NCI-H1436 treated with DMSO at 0.1 percent for 48 hours (cell line): ENCODE results near the gene CAPN1.

Experiments
- DNase-seq: peaks from one replicate; lab custom pipeline; 2025; lab: John Stamatoyannopoulos, UW

CAPN1 gene

DNA sequence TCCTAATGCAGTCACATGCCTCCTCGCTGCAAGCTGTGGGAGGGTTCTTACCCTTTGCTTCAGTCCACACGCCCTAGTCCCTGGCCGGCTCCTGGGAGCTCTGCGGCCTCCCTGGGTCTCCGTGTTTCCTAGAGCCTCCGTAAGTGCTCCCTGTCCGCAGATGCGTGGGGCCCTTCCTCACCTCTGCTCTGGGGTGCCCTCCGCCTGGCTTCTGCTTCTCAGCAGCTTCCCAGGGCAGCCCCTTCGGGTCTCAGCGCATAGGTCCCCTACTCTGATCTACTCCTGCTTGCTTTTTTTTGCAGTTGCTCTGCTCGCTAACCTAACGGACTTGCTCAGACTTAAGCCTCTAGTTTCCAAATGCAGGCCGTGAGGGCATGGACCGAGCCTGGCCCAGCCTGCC is 22.4 kb downstream of the CAPN1 start:
- no peak for DNase-seq

DNA sequence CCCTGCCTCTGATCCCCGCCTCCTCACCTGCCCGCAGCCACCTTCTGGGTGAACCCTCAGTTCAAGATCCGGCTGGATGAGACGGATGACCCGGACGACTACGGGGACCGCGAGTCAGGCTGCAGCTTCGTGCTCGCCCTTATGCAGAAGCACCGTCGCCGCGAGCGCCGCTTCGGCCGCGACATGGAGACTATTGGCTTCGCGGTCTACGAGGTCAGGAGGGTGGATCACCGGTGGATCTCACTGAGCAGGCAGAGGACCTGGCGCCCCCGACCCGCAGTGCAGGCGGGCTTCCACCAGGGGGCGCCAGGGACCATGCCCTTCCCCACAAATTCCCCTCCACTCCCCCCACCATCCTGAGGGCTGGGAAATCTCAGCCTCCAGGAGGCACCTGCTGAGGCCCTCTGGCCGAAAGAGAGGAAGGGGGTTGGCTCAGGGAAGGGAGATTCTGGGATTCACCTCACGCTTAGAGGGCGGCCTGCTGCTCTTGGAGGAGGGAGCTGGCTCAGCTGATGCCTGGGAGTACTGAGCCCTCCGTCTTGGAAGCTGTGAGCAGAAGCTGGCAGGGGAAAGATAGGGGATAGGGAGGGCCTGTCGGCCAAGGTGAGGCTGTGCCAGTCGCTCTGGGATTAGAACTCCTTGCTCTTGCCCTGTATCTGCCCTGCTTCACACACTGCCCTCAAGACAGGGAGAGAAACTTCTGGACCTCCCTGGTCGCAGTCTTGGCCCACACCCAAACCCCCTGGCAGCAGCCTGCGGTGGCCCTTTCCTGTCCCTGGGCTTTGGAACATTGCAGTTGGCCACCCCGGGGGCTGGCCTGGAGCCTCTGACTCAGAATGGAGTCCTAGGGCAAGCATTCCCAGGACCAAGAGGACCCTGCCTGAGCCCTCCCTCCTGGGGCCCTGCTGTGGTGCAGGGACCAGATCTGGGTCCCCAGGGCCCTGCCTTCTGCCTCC is 23.2 kb downstream of the CAPN1 start:
- DNase-seq = no peak

DNA sequence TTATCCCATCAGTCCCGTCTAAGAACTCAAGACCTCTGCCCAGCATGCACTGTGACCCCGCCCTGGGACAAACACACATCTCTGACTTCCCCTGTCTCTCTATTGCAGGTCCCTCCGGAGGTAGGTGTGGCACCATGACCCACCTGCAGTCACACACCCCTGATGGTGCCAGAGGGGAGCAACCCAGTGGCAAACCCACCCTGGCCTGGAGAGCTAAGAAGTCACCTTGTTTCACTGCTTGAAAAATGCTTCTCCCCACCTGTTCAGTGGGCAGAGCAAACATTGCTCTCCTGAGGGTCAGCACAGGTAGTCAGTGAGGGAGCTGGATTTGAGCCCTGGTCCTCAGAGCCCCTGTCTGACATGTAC is 23.9 kb downstream of the CAPN1 start:
- DNase-seq = no peak

DNA sequence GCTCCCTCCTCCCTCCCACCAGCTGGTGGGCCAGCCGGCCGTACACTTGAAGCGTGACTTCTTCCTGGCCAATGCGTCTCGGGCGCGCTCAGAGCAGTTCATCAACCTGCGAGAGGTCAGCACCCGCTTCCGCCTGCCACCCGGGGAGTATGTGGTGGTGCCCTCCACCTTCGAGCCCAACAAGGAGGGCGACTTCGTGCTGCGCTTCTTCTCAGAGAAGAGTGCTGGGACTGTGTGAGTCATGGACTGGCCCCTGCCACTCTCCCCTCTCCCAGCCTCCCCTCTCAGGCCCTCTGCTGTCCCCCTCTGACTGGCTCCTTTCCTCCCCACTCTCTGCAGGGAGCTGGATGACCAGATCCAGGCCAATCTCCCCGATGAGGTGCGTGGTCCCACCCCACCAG is 24.7 kb downstream of the CAPN1 start:
- DNase-seq = no peak

DNA sequence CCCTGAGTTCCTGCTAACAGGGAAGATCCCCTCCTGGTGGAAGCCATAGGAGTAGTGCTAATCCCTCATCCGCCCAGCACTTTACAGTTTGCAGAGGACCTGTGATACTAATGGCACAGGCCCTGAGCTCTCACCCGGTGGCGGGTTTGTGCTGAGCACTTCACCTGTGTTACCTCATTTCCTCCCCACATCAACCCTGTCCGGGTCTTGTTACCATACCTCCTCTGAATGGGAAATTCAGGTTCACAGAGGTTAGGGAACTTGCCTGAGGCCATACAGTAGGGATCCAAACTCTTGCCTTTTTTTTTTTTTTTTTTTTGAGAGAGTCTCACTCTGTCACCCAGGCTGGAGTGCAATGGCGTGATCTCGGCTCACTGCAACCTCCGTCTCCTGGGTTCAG is 25.2 kb downstream of the CAPN1 start:
- no peak for DNase-seq

DNA sequence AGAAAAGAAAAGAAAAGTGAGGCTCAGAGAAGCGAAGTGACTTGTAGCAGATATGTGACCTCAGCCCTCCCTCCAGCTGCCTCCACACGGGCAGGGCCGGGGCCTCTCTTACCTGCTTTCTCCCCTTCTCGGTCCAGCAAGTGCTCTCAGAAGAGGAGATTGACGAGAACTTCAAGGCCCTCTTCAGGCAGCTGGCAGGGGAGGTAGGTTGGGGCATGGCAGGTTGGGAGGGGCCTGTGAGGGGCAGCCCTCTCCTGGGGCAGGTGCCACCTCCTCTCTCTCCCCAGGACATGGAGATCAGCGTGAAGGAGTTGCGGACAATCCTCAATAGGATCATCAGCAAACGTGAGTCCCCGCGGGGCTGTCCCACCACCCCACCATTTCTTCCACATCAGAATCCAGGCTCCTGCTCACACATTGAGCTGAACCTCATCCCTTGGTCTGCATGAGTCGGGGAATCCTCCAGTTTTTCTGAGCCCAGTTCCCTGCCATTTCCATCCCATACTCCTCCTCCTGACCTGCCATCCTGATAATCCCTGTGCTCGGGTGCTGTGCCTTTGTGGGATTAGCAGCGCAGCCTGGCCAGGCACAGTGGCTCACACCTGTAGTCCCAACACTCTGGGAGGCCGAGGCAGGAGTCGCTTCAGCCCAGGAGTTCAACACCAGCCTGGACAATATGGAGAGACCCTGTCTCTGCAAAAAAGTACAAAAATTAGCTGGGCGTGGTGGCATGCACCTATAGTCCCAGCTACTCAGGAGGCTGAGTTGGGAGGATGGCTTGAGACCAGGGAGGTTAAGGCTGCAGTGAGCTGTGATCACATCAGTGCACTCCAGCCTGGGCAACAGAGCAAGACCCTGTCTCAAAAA is 26.4 kb downstream of the CAPN1 start:
- no peak for DNase-seq

DNA sequence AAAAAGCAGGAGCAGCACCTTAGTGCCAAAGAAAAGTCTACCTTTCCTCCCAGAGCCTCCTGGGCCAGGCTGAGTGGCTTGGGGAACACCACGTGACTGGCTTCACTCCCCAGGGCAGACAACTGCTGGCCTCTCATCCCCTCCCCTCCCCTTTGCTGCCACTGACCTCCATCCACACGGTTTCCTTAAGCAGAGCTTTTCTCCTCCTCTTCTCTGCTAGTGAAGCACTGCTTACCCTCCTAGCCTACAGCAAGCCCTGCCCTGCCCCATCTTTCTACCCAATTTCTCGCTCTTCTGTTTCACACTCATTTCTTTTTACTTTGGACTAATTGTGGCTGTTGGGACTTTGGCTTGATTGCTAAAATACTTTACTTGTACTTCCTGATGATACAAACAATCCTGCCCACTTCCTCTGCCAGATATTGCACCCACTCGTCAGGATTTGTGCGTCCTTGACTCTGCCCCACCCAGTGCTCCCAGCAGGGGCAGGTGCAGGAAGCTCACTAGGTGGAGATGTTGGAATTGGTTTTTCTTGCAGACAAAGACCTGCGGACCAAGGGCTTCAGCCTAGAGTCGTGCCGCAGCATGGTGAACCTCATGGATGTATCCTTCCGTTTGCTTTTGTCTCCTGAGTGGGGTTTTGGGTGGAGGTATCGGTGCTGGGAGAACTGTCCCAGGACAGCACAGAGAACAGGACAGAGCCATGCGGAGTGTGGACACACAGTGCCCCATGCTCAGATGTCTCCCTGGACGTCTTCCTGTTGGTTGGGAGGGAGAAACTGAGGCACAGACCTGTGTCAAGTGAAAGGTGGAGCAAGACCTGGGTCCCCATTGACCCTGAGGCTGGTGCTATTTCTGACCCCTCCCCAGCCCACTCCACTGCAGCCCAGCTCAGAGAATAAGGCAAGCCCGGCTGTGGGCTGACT is 27.3 kb downstream of the CAPN1 start:
- DNase-seq = no peak

DNA sequence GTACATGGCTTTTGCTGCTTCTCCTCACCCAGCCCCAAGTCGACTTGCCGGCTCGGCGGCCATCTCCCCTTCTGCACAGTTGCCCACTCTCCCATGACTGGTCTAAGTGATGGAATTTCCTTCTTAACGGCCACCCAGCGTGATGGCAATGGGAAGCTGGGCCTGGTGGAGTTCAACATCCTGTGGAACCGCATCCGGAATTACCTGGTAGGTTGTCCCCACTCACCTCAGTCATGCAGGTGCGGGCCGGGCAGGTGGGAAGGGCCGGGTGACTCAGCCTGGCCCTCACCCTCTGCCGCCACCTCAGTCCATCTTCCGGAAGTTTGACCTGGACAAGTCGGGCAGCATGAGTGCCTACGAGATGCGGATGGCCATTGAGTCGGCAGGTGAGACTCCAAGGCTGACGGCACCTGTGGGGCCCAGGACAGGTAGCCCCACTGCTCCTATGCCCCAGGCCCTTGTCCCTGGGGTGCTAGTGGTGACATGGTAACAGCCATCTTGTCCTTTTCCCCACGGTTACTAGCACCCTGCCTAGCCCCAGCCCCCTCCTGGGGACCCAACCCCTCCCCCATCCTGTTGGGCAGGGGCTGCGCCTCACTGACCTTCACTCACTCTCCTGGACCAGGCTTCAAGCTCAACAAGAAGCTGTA is 28.1 kb downstream of the CAPN1 start:
- no peak for DNase-seq

DNA sequence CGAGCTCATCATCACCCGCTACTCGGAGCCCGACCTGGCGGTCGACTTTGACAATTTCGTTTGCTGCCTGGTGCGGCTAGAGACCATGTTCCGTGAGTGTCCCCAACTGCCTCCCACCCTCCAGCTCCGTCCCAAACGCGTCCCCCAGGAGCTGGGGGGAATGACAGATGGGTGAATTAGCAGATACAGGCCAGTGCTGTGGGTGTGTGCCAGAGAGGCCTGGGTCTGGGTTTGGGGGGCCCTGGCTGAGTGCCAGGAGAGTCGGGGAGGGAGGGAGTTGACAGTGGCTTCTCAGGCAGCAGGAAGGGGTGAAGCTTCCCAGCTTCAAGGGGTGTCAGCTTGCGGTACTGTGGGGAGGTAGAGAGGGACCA is 28.6 kb downstream of the CAPN1 start:
- no peak for DNase-seq

DNA sequence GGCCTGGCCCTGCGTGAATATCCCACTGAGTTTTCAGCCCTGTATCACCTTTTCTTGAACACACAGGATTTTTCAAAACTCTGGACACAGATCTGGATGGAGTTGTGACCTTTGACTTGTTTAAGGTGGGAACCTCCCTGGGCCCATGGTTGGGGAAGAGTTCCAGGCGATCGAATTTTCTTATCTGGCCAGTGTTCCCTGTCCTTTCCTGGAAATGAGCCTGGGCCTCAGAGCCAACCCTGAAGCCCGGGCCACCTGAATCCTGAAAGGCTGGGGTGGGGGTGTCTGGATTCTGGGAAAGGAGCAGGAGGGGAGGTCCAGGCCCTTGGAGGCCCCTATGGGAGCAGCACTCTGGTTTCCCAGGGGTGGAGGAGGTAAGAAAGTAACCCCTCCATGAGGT is 29.0 kb downstream of the CAPN1 start:
- DNase-seq = no peak

DNA sequence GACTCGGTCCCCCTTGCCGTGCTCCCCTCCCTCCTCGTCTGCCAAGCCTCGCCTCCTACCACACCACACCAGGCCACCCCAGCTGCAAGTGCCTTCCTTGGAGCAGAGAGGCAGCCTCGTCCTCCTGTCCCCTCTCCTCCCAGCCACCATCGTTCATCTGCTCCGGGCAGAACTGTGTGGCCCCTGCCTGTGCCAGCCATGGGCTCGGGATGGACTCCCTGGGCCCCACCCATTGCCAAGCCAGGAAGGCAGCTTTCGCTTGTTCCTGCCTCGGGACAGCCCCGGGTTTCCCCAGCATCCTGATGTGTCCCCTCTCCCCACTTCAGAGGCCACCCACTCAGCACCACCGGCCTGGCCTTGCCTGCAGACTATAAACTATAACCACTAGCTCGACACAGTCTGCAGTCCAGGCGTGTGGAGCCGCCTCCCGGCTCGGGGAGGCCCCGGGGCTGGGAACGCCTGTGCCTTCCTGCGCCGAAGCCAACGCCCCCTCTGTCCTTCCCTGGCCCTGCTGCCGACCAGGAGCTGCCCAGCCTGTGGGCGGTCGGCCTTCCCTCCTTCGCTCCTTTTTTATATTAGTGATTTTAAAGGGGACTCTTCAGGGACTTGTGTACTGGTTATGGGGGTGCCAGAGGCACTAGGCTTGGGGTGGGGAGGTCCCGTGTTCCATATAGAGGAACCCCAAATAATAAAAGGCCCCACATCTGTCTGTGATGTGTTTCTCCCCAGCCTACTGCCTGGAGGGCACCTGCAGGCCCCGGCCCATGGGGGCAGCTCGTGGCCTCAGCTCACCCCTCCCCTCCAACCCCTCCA is 29.8 kb downstream of the CAPN1 start:
- no peak for DNase-seq

DNA sequence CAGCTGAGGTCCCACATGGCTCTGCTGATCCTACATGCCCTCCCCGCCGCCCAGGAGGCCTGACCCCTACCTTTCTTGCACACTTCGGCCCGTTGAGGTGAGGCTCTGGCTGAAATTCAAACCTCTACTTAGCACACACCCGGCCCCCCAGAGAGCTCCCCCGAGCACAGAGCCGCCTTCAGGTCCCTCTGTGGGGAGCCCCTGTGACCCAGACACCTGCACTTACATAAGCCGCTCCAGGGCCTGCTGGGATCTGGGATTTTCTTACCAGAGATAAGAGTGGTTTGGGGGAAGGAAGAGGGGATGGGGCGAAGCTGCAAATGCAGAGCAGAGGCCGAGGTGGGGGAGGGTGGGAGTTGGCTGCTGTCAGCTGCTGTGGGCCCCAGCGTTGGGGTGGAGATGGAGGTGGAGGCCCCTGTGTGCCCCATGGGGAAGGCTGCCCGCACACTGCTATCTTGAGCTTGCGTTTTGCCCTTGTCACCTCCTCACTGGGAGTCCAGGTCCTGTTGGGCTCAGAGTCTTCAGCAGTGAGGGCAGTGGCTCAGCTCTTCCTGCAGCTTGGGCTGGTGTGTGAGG is 30.6 kb downstream of the CAPN1 start:
- DNase-seq = no peak

DNA sequence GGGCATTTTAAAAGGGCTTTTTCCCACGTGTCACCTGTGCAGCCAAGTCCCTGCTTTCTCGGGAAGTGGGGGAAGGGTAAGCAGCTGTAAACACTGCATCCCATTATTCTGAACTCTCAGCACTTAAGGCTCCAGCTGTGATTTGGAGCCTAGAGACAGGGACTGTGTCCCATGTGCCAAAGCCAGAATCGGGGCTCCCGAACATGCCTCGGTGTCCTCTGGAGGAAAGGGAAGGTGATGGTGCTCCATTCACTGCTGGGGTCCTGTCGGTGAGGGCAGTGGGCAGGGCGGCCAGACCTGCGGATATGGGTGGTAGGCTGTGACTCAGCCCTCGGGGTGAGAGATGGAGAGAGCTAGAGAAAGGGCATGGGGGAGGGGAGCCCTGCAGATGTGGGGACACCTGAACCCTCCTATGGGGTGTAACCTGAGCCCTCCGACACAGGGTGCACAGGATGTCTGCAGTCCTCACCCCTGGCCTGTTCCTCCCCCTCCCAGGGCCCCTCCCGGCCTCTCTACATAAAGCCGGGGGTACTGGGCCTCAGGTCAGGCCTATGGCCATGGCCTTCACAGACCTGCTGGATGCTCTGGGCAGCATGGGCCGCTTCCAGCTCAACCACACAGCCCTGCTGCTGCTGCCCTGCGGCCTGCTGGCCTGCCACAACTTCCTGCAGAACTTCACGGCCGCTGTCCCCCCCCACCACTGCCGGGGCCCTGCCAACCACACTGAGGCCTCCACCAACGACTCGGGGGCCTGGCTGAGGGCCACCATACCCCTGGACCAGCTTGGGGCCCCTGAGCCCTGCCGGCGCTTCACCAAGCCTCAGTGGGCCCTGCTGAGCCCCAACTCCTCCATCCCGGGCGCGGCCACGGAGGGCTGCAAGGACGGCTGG is 31.8 kb downstream of the CAPN1 start:
- DNase-seq = no peak

DNA sequence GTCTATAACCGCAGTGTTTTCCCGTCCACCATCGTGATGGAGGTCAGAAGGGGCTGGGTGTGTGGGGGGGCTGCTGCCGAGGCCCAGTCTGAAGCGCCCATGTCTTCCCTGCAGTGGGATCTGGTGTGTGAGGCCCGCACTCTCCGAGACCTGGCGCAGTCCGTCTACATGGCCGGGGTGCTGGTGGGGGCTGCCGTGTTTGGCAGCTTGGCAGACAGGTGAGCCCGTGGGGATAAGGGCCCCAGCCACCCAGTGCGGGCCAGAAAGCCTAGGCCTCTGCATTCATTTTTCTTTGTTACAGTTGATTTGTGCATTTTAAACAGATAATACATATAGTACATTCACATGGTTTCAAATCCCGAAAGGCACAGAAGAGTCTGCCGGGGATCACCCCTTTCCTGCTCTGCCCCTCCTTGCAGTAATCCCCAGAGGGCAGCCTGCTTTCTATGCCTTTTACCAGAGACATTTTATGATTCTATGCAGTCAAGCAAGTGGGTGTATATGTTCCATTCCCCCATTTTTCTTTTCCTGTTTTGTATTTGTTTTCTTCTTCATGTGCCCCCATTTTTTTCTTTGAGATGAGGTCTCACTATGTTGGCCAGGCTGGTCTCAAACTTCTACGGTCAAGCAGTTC is 32.6 kb downstream of the CAPN1 start:
- DNase-seq = no peak

DNA sequence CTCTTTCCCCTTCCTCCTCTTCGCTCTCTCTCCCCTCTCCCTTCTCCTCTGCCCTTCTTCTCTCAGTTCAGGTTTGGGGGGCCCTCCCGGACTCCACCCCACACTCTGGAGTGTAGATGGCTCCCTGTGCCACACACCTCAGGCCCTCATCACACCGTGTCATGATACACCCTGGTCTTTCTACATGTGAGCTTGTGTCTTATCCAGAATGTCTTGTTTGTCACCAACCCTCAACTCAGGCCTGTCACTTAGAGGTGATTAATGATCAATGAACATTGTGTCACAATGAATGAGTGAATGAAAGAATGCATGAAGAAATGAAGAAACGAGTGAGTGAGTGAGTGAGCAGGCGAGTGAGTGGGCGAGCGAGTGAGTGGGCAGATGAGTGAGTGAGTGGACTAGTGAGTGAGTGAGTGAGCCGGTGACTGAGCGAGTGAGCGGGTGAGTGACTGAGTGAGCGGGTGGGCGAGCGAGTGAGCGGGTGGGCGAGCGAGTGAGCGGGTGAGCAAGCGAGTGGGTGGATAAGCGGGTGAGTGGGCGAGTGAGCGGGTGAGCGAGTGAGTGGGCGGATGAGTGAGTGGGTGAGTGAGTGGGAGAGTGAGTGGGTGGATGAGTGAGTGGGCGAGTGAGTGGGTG is 33.8 kb downstream of the CAPN1 start:
- DNase-seq = no peak

DNA sequence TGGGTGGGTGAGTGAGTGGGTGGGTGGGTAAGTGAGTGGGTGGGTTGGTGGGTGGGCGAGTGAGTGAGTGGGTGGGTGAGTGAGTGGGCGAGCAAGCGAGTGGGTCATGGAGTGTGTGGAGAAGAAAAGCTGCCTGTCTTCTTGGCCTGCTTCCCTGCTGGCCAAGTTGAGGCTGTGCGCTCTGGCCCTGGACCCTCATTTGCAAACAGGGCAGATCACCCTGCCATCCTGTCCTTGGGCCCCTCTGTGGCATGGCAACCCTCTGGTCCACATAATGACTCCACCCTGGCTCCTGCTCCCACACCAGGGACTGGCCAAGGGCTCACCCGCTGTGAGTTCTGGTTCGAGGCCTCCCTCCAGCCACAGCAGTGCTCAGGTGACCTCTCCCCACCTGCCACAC is 35.1 kb downstream of the CAPN1 start:
- no peak for DNase-seq

DNA sequence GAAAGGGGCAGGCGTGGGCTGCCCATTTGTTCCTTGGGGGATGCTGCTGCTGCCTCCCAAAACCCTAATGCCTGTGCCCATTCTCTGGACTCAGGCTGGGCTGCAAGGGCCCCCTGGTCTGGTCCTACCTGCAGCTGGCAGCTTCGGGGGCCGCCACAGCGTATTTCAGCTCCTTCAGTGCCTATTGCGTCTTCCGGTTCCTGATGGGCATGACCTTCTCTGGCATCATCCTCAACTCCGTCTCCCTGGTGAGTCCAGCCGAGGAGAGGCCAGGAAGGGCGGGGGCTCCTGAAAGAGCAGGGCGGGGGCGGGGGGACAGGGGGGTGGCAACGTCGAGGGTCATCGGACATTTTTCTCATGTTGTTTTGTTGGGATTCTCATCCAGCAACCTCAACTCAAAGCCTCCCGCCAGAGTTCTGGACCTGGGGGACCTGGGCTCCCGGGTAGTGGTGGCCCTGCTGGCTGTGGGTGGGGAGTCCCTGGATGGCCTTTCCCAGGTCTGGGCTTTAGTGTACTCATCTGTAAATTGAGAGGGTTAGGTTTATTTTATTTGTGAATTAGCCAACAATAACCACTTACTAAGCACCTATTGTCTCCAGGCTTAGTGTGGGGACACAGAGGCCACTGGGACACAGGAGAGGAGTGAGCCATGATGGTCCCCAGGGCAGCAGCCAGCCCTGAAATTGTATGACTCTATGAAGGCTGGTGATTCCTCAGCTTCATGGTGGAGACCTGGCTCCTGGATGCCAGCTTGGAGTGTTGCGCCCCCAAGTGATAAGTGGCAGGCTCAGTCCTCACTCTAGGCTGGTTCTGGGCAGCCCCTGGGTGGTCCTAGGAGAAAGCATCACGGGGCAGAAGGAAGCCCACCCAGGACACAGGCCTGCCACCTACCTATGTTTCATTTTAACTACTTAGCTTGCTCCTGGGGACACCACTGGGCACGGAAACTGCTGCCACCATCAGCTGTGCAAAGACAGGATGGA is 36.0 kb downstream of the CAPN1 start:
- DNase-seq = no peak
